A673 (cell line): ENCODE measurements around the gene PDGFC. TPM values are rescaled to one million over a fixed set of nuclear protein-coding genes. Genes with fewer than 3 reads are reported as not detected.
A peak's percentile ranks its signal among the peaks of the same experiment; 100 is the strongest.

Source experiments
- BruUV-seq: library from RNA; stranded (reverse); fragments of 400-500 nt; replicated peaks from 2 replicates; lab custom pipeline; 2021; lab: Mats Ljungman, UMichigan
- CTCF ChIA-PET: fragments of 300-600 bp; sonication (Branson Sonifier 250); formaldehyde crosslinking; loops from one replicate; lab custom pipeline; 2022; ENCODE audit warnings: antibody characterized with exemption; lab: Charles Lee
- POLR2A ChIA-PET: fragments of 300-600 bp; sonication (Branson Sonifier 250); formaldehyde crosslinking; loops from one replicate; lab custom pipeline; 2022; ENCODE audit warnings: antibody characterized with exemption; ENCODE audit not compliant: low non-redundant PET; lab: Charles Lee
- DNase-seq: peaks from one replicate; pipeline ENCODE4 v3.0.0-alpha.2; 2015; ENCODE audit warnings: low spot score
- H3K27ac ChIP-seq: fragments of 200-600 bp; sonication (generic); 2 replicates; pipeline ENCODE4 v1.5.1; 2016; ENCODE audit warnings: mixed run types, low read depth, mild to moderate bottlenecking, mixed read lengths, antibody characterized with exemption, low read length; ENCODE audit not compliant: poor library complexity, severe bottlenecking
- H3K27me3 ChIP-seq: fragments of 200-600 bp; sonication (generic); replicated peaks from 2 replicates; pipeline ENCODE4 v1.6.1; 2017; ENCODE audit warnings: mixed run types, low read depth, mild to moderate bottlenecking, mixed read lengths, antibody characterized with exemption, low read length; ENCODE audit not compliant: insufficient read depth, poor library complexity
- H3K36me3 ChIP-seq: fragments of 200-600 bp; sonication (generic); 2 replicates; pipeline ENCODE4 v1.6.1; 2016; ENCODE audit warnings: mixed run types, mild to moderate bottlenecking, mixed read lengths, antibody characterized with exemption, low read length; ENCODE audit not compliant: insufficient read depth, poor library complexity, severe bottlenecking
- H3K4me1 ChIP-seq: fragments of 200-600 bp; sonication (generic); 2 replicates; pipeline ENCODE4 v1.6.1; 2017; ENCODE audit warnings: mixed run types, mild to moderate bottlenecking, mixed read lengths, antibody characterized with exemption, low read length; ENCODE audit not compliant: insufficient read depth, poor library complexity, severe bottlenecking
- H3K4me3 ChIP-seq: fragments of 200-600 bp; sonication (generic); 2 replicates; pipeline ENCODE4 v1.5.1; 2016; ENCODE audit warnings: low read depth, mixed run types, mild to moderate bottlenecking, mixed read lengths, low read length; ENCODE audit not compliant: poor library complexity, severe bottlenecking
- H3K9me3 ChIP-seq: fragments of 200-600 bp; sonication (generic); 2 replicates; pipeline ENCODE4 v1.6.1; 2016; ENCODE audit warnings: mixed run types, low read depth, mild to moderate bottlenecking, mixed read lengths, antibody characterized with exemption, low read length; ENCODE audit not compliant: poor library complexity, severe bottlenecking
- CTCF ChIP-seq: fragments of 300-800, 200-600 bp; sonication (generic); conservative IDR thresholded peaks from 2 replicates; pipeline ENCODE4 v1.5.1; 2017; ENCODE audit warnings: low read depth, mild to moderate bottlenecking, antibody characterized with exemption, low read length, moderate library complexity, mixed read lengths
- EZH2 ChIP-seq: fragments of 200-600 bp; sonication (generic); IDR thresholded peaks from 2 replicates; pipeline ENCODE4 v1.6.1; 2017; ENCODE audit warnings: borderline replicate concordance, low read depth, mild to moderate bottlenecking, mixed read lengths, antibody characterized with exemption, low read length; ENCODE audit not compliant: poor library complexity, severe bottlenecking
- intact Hi-C: fragments of 100-400 bp; cut with micrococcal nuclease; formaldehyde crosslinking; loops from one replicate; pipeline ENCODE4 v1.10.0; 2022; ENCODE audit not compliant: unreplicated experiment
- total RNA-seq: library from RNA; stranded (reverse); gene quantifications from 2 replicates; pipeline ENCODE4 v1.2.3, GENCODE V29; 2021

PDGFC gene
- total RNA-seq, 1 experiment from 2014 or later: 28.0 TPM

GRCh38 chr4:156746111-156746510 lies 225.5 kb downstream of the PDGFC start:
- TF ChIP-seq EZH2: no peak
- no peak for TF ChIP-seq CTCF
- intact Hi-C loops: no loop called here
- H3K36me3 ChIP-seq: no peaks in the 10 kb centered on the region
- no peak overlapping the region for H3K4me3 ChIP-seq
- H3K9me3 ChIP-seq: no peaks in the 10 kb centered on the region
- CTCF ChIA-PET: no interaction called here
- H3K4me1 ChIP-seq: no peaks in the 10 kb centered on the region
- no TSS peak for BruUV-seq
- H3K27ac ChIP-seq: no peak overlapping the region
- DNase-seq: no peak
- POLR2A ChIA-PET: no interaction called here
- H3K27me3 ChIP-seq: no peaks in the 10 kb centered on the region

- POLR2A ChIA-PET: no interaction called here
Observed at GRCh38 chr4:156738766-156739165, 232.8 kb downstream of the PDGFC start.

GRCh38 chr4:156734965-156735895 lies 236.4 kb downstream of the PDGFC start:
- intact Hi-C loops: no loop called here
- ChIA-PET POLR2A (no interaction called here), CTCF (no interaction called here)
- no peak for TF ChIP-seq CTCF
- TF ChIP-seq EZH2: no peak
- Histone ChIP-seq H3K27ac (no peak overlapping the region), H3K36me3 (no peaks in the 10 kb centered on the region), H3K27me3 (no peaks in the 10 kb centered on the region), H3K4me3 (no peak overlapping the region), H3K9me3 (peaks cover 40% of the 10 kb centered on the region), H3K4me1 (no peaks in the 10 kb centered on the region)
- no TSS peak for BruUV-seq
- DNase-seq: no peak

More at GRCh38 chr4:156738766-156739165, 232.8 kb downstream of the PDGFC start:
- Histone ChIP-seq H3K27ac (no peak overlapping the region), H3K4me1 (no peaks in the 10 kb centered on the region), H3K36me3 (no peaks in the 10 kb centered on the region), H3K4me3 (no peak overlapping the region), H3K27me3 (no peaks in the 10 kb centered on the region), H3K9me3 (peaks cover 10% of the 10 kb centered on the region)
- no TSS peak for BruUV-seq
- intact Hi-C loops: no loop called here
- TF ChIP-seq CTCF: no peak
- no peak for TF ChIP-seq EZH2
- CTCF ChIA-PET: no interaction called here
- peak; percentile 27 for DNase-seq
